ENCODE data around the gene USP24. TPM values are rescaled to one million over a fixed set of nuclear protein-coding genes. Genes with fewer than 3 reads are reported as not detected.

Gene USP24
- total and polyA plus RNA-seq, 4 donors, result 42.5 to 70.6 (median 46.9) TPM

- WGBS (ENCODE audit: insufficient coverage), result 75% methylated on average over 16 of the region's 17 CpGs
- H3K27ac ChIP-seq (ENCODE audit: low read depth, low read length), result no peak overlapping the region
- no peaks in the 10 kb centered on the region for H3K27me3 ChIP-seq (ENCODE audit: control insufficient read depth, insufficient read depth, low read length)
- peaks cover 11% of the 10 kb centered on the region for H3K4me1 ChIP-seq (ENCODE audit: control insufficient read depth, insufficient read depth, low read length)
- H3K4me3 ChIP-seq (ENCODE audit: low read depth, low read length), result no peak overlapping the region
- peaks cover 50% of the 10 kb centered on the region for H3K36me3 ChIP-seq (ENCODE audit: control insufficient read depth, insufficient read depth, low read length)
- H3K9me3 ChIP-seq (ENCODE audit: control insufficient read depth, insufficient read depth, low read length), result no peaks in the 10 kb centered on the region
- peak in 1 of 6 donors; percentile 97 for DNase-seq (ENCODE audit: low read depth in 4 of 6, low spot score in 6 of 6)
These were observed 144.6 kb downstream of the USP24 start for GRCh38 chr1:55070293-55071164.

GRCh38 chr1:55069280-55069679 is 145.9 kb downstream of the USP24 start:
- H3K4me3 ChIP-seq (ENCODE audit: low read depth, low read length), result no peak overlapping the region
- no peaks in the 10 kb centered on the region for H3K9me3 ChIP-seq (ENCODE audit: control insufficient read depth, insufficient read depth, low read length)
- peaks cover 22% of the 10 kb centered on the region for H3K4me1 ChIP-seq (ENCODE audit: control insufficient read depth, insufficient read depth, low read length)
- H3K27ac ChIP-seq (ENCODE audit: low read depth, low read length), result no peak overlapping the region
- WGBS (ENCODE audit: insufficient coverage), result 85% methylated on average over 6 of the region's 7 CpGs
- peaks cover 47% of the 10 kb centered on the region for H3K36me3 ChIP-seq (ENCODE audit: control insufficient read depth, insufficient read depth, low read length)
- no peaks in the 10 kb centered on the region for H3K27me3 ChIP-seq (ENCODE audit: control insufficient read depth, insufficient read depth, low read length)
- DNase-seq (ENCODE audit: low read depth in 4 of 6, low spot score in 6 of 6), result no peak

- Histone ChIP-seq H3K36me3 (ENCODE audit: control insufficient read depth, insufficient read depth, low read length) (peaks cover 46% of the 10 kb centered on the region), H3K9me3 (ENCODE audit: control insufficient read depth, insufficient read depth, low read length) (no peaks in the 10 kb centered on the region), H3K4me3 (ENCODE audit: low read depth, low read length) (no peak overlapping the region), H3K27ac (ENCODE audit: low read depth, low read length) (no peak overlapping the region), H3K27me3 (ENCODE audit: control insufficient read depth, insufficient read depth, low read length) (no peaks in the 10 kb centered on the region), H3K4me1 (ENCODE audit: control insufficient read depth, insufficient read depth, low read length) (peaks cover 28% of the 10 kb centered on the region)
- peak in 1 of 6 donors; percentile 60 for DNase-seq (ENCODE audit: low read depth in 4 of 6, low spot score in 6 of 6)
- 92% methylated on average over 9 of the region's 9 CpGs for WGBS (ENCODE audit: insufficient coverage)
These were observed 146.5 kb downstream of the USP24 start for GRCh38 chr1:55068638-55069037.

DNA sequence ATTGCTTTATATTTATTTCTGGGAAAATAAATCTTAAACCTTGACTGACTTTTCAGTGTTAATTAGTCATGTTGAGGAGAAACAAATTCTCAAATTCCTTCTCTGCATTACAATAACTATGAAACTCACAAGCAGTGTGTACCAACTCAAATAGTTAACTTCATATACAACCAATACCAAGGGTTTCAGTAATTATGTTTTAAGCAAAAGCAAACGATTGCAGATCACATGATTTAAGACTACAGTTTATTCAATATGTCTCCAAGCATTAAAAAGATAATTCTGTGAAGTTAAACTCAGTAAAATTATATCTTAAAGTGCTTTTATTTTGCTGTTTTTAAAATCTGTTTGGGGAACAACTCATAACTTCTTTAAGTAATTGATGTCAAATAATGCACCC is 147.2 kb downstream of the USP24 start:
- peaks cover 48% of the 10 kb centered on the region for H3K36me3 ChIP-seq (ENCODE audit: control insufficient read depth, insufficient read depth, low read length)
- H3K4me1 ChIP-seq (ENCODE audit: control insufficient read depth, insufficient read depth, low read length), result peaks cover 34% of the 10 kb centered on the region
- H3K4me3 ChIP-seq (ENCODE audit: low read depth, low read length), result no peak overlapping the region
- DNase-seq (ENCODE audit: low read depth in 4 of 6, low spot score in 6 of 6), result no peak
- no peaks in the 10 kb centered on the region for H3K9me3 ChIP-seq (ENCODE audit: control insufficient read depth, insufficient read depth, low read length)
- whole genome bisulfite sequencing (ENCODE audit: insufficient coverage), result no CpG with 5 or more reads among the region's 1 CpG
- no peak overlapping the region for H3K27ac ChIP-seq (ENCODE audit: low read depth, low read length)
- no peaks in the 10 kb centered on the region for H3K27me3 ChIP-seq (ENCODE audit: control insufficient read depth, insufficient read depth, low read length)

GRCh38 chr1:55067022-55067778 is 148.0 kb downstream of the USP24 start:
- Histone ChIP-seq H3K4me1 (ENCODE audit: control insufficient read depth, insufficient read depth, low read length) (peaks cover 34% of the 10 kb centered on the region), H3K4me3 (ENCODE audit: low read depth, low read length) (no peak overlapping the region), H3K36me3 (ENCODE audit: control insufficient read depth, insufficient read depth, low read length) (peaks cover 48% of the 10 kb centered on the region), H3K27me3 (ENCODE audit: control insufficient read depth, insufficient read depth, low read length) (no peaks in the 10 kb centered on the region), H3K9me3 (ENCODE audit: control insufficient read depth, insufficient read depth, low read length) (no peaks in the 10 kb centered on the region), H3K27ac (ENCODE audit: low read depth, low read length) (peak overlapping the region; percentile 6)
- WGBS (ENCODE audit: insufficient coverage), result 63% methylated on average over 13 of the region's 17 CpGs
- peak; percentile 57 to 97 (median 76) for DNase-seq (ENCODE audit: low read depth in 4 of 6, low spot score in 6 of 6)

DNA sequence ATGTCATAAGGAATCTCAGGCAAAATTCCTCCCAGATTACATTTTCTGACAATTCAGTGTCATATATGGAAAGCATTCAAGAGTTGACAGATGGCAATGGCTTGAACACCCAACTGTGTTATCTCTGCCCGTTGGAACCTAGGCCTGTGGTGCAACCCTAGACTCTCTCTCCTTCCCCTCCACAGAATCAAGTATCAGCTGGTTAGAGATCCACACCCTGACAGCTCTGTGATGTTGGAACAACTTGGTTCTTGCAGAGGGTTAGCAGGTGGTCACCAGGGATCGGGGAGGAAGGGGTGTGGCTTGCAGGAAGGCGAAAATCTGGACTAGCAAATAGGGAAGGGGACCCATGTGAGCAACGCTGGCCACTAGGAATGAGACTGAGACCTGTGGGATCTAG is 149.5 kb downstream of the USP24 start:
- peaks cover 34% of the 10 kb centered on the region for H3K4me1 ChIP-seq (ENCODE audit: control insufficient read depth, insufficient read depth, low read length)
- H3K36me3 ChIP-seq (ENCODE audit: control insufficient read depth, insufficient read depth, low read length), result peaks cover 37% of the 10 kb centered on the region
- WGBS (ENCODE audit: insufficient coverage), result 98% methylated on average over 3 of the region's 4 CpGs
- H3K27me3 ChIP-seq (ENCODE audit: control insufficient read depth, insufficient read depth, low read length), result no peaks in the 10 kb centered on the region
- peak in 1 of 6 donors; percentile 82 for DNase-seq (ENCODE audit: low read depth in 4 of 6, low spot score in 6 of 6)
- H3K4me3 ChIP-seq (ENCODE audit: low read depth, low read length), result no peak overlapping the region
- H3K27ac ChIP-seq (ENCODE audit: low read depth, low read length), result no peak overlapping the region
- H3K9me3 ChIP-seq (ENCODE audit: control insufficient read depth, insufficient read depth, low read length), result no peaks in the 10 kb centered on the region

DNA sequence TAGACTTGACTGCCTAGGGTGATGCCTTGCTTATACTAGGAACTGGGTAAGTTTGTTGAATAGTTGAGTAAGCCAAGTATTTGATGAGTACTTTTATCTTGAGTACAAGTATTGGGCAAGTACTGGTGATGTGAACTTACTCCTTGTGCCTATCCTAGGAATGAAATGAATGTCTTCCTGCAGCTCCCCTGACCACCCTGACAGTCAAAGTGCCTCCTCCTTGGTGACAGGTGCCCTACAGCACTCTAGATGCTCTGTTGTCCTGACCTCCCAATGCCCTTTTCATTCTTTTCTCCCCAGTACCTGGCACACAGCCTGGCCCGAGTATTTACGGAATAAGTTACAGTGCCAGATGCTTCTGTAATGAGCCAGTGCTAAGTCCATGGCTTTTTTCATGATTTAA is 150.3 kb downstream of the USP24 start:
- no peak overlapping the region for H3K4me3 ChIP-seq (ENCODE audit: low read depth, low read length)
- DNase-seq (ENCODE audit: low read depth in 4 of 6, low spot score in 6 of 6), result peak in 2 of 6 donors; percentile 59 to 84
- no peak overlapping the region for H3K27ac ChIP-seq (ENCODE audit: low read depth, low read length)
- no peaks in the 10 kb centered on the region for H3K27me3 ChIP-seq (ENCODE audit: control insufficient read depth, insufficient read depth, low read length)
- H3K4me1 ChIP-seq (ENCODE audit: control insufficient read depth, insufficient read depth, low read length), result peaks cover 34% of the 10 kb centered on the region
- H3K9me3 ChIP-seq (ENCODE audit: control insufficient read depth, insufficient read depth, low read length), result no peaks in the 10 kb centered on the region
- WGBS (ENCODE audit: insufficient coverage), result 20% methylated on average over 2 of the region's 2 CpGs
- peaks cover 29% of the 10 kb centered on the region for H3K36me3 ChIP-seq (ENCODE audit: control insufficient read depth, insufficient read depth, low read length)

DNA sequence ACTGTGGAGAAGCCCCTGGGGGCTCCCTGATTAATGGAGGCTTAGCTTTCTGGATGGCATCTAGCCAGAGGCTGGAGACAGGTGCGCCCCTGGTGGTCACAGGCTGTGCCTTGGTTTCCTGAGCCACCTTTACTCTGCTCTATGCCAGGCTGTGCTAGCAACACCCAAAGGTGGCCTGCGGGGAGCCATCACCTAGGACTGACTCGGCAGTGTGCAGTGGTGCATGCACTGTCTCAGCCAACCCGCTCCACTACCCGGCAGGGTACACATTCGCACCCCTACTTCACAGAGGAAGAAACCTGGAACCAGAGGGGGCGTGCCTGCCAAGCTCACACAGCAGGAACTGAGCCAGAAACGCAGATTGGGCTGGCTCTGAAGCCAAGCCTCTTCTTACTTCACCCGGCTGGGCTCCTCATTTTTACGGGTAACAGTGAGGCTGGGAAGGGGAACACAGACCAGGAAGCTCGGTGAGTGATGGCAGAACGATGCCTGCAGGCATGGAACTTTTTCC is 151.0 kb downstream of the USP24 start:
- H3K9me3 ChIP-seq (ENCODE audit: control insufficient read depth, insufficient read depth, low read length), result no peaks in the 10 kb centered on the region
- no peak overlapping the region for H3K4me3 ChIP-seq (ENCODE audit: low read depth, low read length)
- DNase-seq (ENCODE audit: low read depth in 4 of 6, low spot score in 6 of 6), result peak in 2 of 6 donors; percentile 62 to 94
- 30% methylated on average over 11 of the region's 12 CpGs for WGBS (ENCODE audit: insufficient coverage)
- no peaks in the 10 kb centered on the region for H3K27me3 ChIP-seq (ENCODE audit: control insufficient read depth, insufficient read depth, low read length)
- no peak overlapping the region for H3K27ac ChIP-seq (ENCODE audit: low read depth, low read length)
- peaks cover 22% of the 10 kb centered on the region for H3K36me3 ChIP-seq (ENCODE audit: control insufficient read depth, insufficient read depth, low read length)
- H3K4me1 ChIP-seq (ENCODE audit: control insufficient read depth, insufficient read depth, low read length), result peaks cover 34% of the 10 kb centered on the region

DNA sequence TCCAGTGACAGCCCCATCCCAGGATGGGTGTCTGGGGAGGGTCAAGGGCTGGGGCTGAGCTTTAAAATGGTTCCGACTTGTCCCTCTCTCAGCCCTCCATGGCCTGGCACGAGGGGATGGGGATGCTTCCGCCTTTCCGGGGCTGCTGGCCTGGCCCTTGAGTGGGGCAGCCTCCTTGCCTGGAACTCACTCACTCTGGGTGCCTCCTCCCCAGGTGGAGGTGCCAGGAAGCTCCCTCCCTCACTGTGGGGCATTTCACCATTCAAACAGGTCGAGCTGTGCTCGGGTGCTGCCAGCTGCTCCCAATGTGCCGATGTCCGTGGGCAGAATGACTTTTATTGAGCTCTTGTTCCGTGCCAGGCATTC is 151.6 kb downstream of the USP24 start:
- Histone ChIP-seq H3K4me1 (ENCODE audit: control insufficient read depth, insufficient read depth, low read length) (peaks cover 34% of the 10 kb centered on the region), H3K27ac (ENCODE audit: low read depth, low read length) (no peak overlapping the region), H3K4me3 (ENCODE audit: low read depth, low read length) (no peak overlapping the region), H3K36me3 (ENCODE audit: control insufficient read depth, insufficient read depth, low read length) (peaks cover 17% of the 10 kb centered on the region), H3K9me3 (ENCODE audit: control insufficient read depth, insufficient read depth, low read length) (no peaks in the 10 kb centered on the region), H3K27me3 (ENCODE audit: control insufficient read depth, insufficient read depth, low read length) (no peaks in the 10 kb centered on the region)
- WGBS (ENCODE audit: insufficient coverage), result 64% methylated on average over 8 of the region's 9 CpGs
- no peak for DNase-seq (ENCODE audit: low read depth in 4 of 6, low spot score in 6 of 6)
